ENCODE measurements around the gene PDSS1. TPM values are rescaled to one million over a fixed set of nuclear protein-coding genes. Genes with fewer than 3 reads are reported as not detected.
A peak's percentile ranks its signal among the peaks of the same experiment; 100 is the strongest.
"Not testable (repeated sequence)": the region's sequence is repeated elsewhere in the genome, so short reads cannot be mapped to it uniquely, and the experiment has no call there.

PDSS1 gene
- total RNA-seq, 1 experiment from 2014 or later = 18.4 TPM

DNA sequence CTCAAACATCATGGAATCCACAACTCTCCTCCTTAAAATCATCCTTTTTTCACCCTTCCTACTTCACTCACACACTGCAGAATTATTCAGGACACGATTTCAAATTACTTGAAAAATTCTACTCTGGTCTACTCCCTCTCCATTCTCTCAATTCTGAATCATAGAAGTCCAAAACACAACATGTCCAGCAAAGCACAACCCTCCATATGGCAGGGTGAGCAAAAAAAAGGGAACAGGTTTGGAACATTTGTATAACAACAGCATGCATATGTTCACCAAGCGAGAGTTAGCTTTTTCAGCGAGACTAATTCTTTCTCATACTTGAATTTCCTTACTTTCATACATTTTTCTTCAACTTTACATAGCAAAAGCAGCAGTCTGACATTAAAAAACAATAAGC lies 89.9 kb downstream of the PDSS1 start:
- Histone ChIP-seq H3K4ac (ENCODE audit: low read depth, low read length) (no peak overlapping the region), H2BK120ac (ENCODE audit: low read depth, low read length, poor library complexity, severe bottlenecking) (no peak overlapping the region), H2AK5ac (ENCODE audit: insufficient read length, low read length) (no peak overlapping the region), H4K91ac (ENCODE audit: insufficient read length, low read depth, low read length) (no peak overlapping the region), H3K4me1 (ENCODE audit: insufficient read depth, low read length) (no peaks in the 10 kb centered on the region), H3K14ac (ENCODE audit: insufficient read depth, low read length) (no peak overlapping the region), H3K27ac (ENCODE audit: insufficient read length, low read depth, low read length) (no peak overlapping the region), H3K23me2 (ENCODE audit: insufficient read length, low read depth, low read length, poor library complexity, severe bottlenecking) (no peaks in the 10 kb centered on the region), H4K8ac (replicated peaks; ENCODE audit: insufficient read length, low read depth, low read length) (no peak overlapping the region), H2BK20ac (ENCODE audit: low read depth, low read length, poor library complexity, severe bottlenecking) (no peak overlapping the region), H4K5ac (ENCODE audit: insufficient read length, low read depth, low read length) (no peak overlapping the region), H3K9ac (ENCODE audit: extremely low read depth, insufficient read length, low read length) (no peak overlapping the region), H2AFZ (ENCODE audit: low read length) (no peak overlapping the region), H3K56ac (ENCODE audit: insufficient read length, low read depth, low read length) (no peak overlapping the region), H3K9me3 (ENCODE audit: control insufficient read depth, low read depth, low read length) (no peaks in the 10 kb centered on the region), H2BK12ac (ENCODE audit: insufficient read length, low read depth, low read length) (no peak overlapping the region), H3K23ac (ENCODE audit: insufficient read length, low read depth, low read length) (no peak overlapping the region), H3K18ac (ENCODE audit: insufficient read length, low read depth, low read length) (no peak overlapping the region), H3T11ph (ENCODE audit: low read length) (no peak overlapping the region), H3K79me2 (ENCODE audit: insufficient read depth, low read length) (0 out of 2 replicates have a peak, but pooled peaks cover 2% of the 10 kb centered on the region), H3K79me1 (ENCODE audit: insufficient read depth, low read depth, low read length, poor library complexity, severe bottlenecking) (no peaks in the 10 kb centered on the region), H2BK15ac (ENCODE audit: low read depth, low read length) (no peak overlapping the region), H4K20me1 (ENCODE audit: control insufficient read depth, insufficient read depth, insufficient read length) (no peaks in the 10 kb centered on the region), H3K4me2 (ENCODE audit: insufficient read depth, insufficient read length, low read length) (no peak overlapping the region), H2BK5ac (ENCODE audit: insufficient read length, low read length) (no peak overlapping the region), H3K27me3 (ENCODE audit: insufficient read depth, low read length) (no peaks in the 10 kb centered on the region)
- Mint-ChIP-seq H3K27ac (peak overlapping the region in 1 of 3 experiments; percentile 31; a peak in 2 of 7 replicates), H3K36me3 (ENCODE audit: insufficient read depth in 1 of 3, low read depth in 3 of 3) (peaks cover 5 to 11% (median 8%) of the 10 kb centered on the region in 3 experiments), H3K9me3 (peaks cover 0 to 3% of the 10 kb centered on the region in 2 experiments; a peak in 2 of 5 replicates), H3K4me3 (no peak overlapping the region), H3K27me3 (ENCODE audit: low read depth) (no peaks in the 10 kb centered on the region), H3K4me1 (peaks cover 15 to 26% of the 10 kb centered on the region in 2 experiments; a peak in 3 of 4 replicates)
- TF ChIP-seq CTCF (conservative IDR thresholded peaks at IDR 0.05) = no peak
- no peak for DNase-seq
- 100% methylated on average over 1 of the region's 3 CpGs for WGBS (ENCODE audit: extremely low coverage, insufficient read length, low lambda C conversion rate)

DNA sequence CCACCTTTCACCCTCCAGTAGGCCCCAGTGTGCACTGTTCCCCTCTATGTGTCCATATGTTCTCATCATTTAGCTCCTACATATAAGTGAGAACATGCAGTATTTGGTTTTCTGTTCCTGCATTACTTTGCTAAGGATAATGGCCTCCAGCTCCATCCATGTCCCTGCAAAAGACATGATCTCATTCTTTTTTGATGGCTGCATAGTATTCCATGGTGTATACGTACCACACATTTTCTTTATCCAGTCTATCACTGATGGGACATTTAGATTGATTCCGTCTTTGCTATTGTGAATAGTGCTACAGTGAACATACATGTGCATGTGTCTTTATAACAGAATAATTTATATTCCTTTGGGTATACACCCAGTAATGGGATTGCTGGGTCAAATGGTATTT lies 92.3 kb downstream of the PDSS1 start:
- H2BK12ac ChIP-seq (ENCODE audit: insufficient read length, low read depth, low read length); H2BK120ac ChIP-seq (ENCODE audit: low read depth, low read length, poor library complexity, severe bottlenecking): not testable (repeated sequence)
- peaks cover 8 to 17% of the 10 kb centered on the region in 2 experiments; a peak in 3 of 4 replicates for H3K4me1 Mint-ChIP-seq

More for the DNA sequence above, 92.3 kb downstream of the PDSS1 start:
- H2BK15ac ChIP-seq (ENCODE audit: low read depth, low read length); DNase-seq; H3K23ac ChIP-seq (ENCODE audit: insufficient read length, low read depth, low read length); H3K9me3 Mint-ChIP-seq; H4K20me1 ChIP-seq (ENCODE audit: control insufficient read depth, insufficient read depth, insufficient read length); H3K9me3 ChIP-seq (ENCODE audit: control insufficient read depth, low read depth, low read length); H2BK5ac ChIP-seq (ENCODE audit: insufficient read length, low read length); H3K14ac ChIP-seq (ENCODE audit: insufficient read depth, low read length); H3K23me2 ChIP-seq (ENCODE audit: insufficient read length, low read depth, low read length, poor library complexity, severe bottlenecking); H3K18ac ChIP-seq (ENCODE audit: insufficient read length, low read depth, low read length); H2AK5ac ChIP-seq (ENCODE audit: insufficient read length, low read length); H3K4ac ChIP-seq (ENCODE audit: low read depth, low read length); H3K56ac ChIP-seq (ENCODE audit: insufficient read length, low read depth, low read length); H3K27me3 Mint-ChIP-seq (ENCODE audit: low read depth); H4K91ac ChIP-seq (ENCODE audit: insufficient read length, low read depth, low read length); H3K79me2 ChIP-seq (ENCODE audit: insufficient read depth, low read length); H2AFZ ChIP-seq (ENCODE audit: low read length); H3K4me1 ChIP-seq (ENCODE audit: insufficient read depth, low read length); H4K8ac ChIP-seq (replicated peaks; ENCODE audit: insufficient read length, low read depth, low read length); H2BK20ac ChIP-seq (ENCODE audit: low read depth, low read length, poor library complexity, severe bottlenecking); H3T11ph ChIP-seq (ENCODE audit: low read length); H3K27ac Mint-ChIP-seq; H3K27ac ChIP-seq (ENCODE audit: insufficient read length, low read depth, low read length); H3K4me3 Mint-ChIP-seq; H4K5ac ChIP-seq (ENCODE audit: insufficient read length, low read depth, low read length); H3K79me1 ChIP-seq (ENCODE audit: insufficient read depth, low read depth, low read length, poor library complexity, severe bottlenecking); H3K9ac ChIP-seq (ENCODE audit: extremely low read depth, insufficient read length, low read length); H3K4me2 ChIP-seq (ENCODE audit: insufficient read depth, insufficient read length, low read length); H3K27me3 ChIP-seq (ENCODE audit: insufficient read depth, low read length): not testable (repeated sequence)
- peaks cover 5 to 12% (median 8%) of the 10 kb centered on the region in 3 experiments for H3K36me3 Mint-ChIP-seq (ENCODE audit: insufficient read depth in 1 of 3, low read depth in 3 of 3)
- no CpG with 5 or more reads among the region's 2 CpGs for WGBS (ENCODE audit: extremely low coverage, insufficient read length, low lambda C conversion rate)
